SU-DHL-6 (cell line): Measurements from ENCODE around the gene FBXW8.

Experiments
- EZH2phosphoT487 ChIP-seq: fragments of 200-600 bp; sonication (generic), shearing (Covaris generic); conservative IDR thresholded peaks from 2 replicates; pipeline ENCODE4 v1.6.1; 2018; ENCODE audit warnings: mild to moderate bottlenecking, antibody characterized with exemption, low read length, moderate library complexity, mixed read lengths
- TF ChIP-seq, protein P1 (sequence below): fragments of 200-600 bp; sonication (generic); IDR thresholded peaks from one replicate; pipeline ENCODE4 v1.5.1; 2017; ENCODE audit warnings: antibody characterized with exemption, mild to moderate bottlenecking, low read length, moderate library complexity; ENCODE audit not compliant: insufficient read depth, poor library complexity, severe bottlenecking

DNA sequence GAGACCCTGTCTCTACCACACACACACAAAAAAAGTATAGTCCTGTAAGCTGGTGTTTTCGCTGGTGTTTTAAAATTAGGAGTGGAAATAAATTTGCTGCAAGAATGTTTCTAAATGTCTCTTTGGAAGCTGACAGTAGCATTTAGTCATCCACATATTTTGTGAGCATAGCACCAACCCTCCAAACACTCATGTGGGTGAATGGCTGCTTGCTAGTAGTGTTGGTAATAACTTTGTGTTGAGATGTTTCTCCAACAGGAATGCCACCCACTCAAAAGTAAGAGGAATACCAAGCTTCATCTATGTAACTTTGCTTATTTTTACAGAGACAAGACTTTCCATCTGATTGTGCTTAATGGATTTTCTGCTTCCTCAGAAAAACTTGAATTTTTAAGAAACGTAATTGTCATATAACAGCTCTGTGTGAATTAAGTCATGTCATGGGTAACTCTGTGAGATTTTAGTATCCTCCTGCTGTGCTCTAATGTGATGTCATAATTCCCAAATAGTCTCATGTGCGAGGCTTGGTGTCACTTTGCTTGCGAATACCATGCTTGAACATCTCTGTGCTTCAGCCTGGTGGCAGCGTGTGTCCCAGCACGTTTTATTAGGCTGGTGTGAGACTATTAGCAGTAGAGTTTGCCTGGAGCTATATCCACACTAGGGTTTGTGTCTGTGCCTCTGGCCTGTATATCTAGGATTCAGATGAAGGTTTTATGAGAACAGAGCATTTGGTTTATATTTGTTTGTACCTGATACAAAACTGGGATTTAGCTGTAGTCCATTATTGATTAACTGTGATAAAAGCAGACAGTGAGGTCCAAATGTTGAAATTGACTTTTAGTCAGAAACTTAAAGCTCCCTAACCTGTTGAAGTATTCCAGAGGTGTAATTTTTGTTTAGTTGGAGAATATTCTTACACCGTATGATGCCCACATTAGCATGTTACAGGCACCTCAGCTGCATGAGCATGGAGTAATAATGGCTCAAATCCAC, 80.5 kb downstream of the FBXW8 start:
- TF ChIP-seq, protein P1, sequence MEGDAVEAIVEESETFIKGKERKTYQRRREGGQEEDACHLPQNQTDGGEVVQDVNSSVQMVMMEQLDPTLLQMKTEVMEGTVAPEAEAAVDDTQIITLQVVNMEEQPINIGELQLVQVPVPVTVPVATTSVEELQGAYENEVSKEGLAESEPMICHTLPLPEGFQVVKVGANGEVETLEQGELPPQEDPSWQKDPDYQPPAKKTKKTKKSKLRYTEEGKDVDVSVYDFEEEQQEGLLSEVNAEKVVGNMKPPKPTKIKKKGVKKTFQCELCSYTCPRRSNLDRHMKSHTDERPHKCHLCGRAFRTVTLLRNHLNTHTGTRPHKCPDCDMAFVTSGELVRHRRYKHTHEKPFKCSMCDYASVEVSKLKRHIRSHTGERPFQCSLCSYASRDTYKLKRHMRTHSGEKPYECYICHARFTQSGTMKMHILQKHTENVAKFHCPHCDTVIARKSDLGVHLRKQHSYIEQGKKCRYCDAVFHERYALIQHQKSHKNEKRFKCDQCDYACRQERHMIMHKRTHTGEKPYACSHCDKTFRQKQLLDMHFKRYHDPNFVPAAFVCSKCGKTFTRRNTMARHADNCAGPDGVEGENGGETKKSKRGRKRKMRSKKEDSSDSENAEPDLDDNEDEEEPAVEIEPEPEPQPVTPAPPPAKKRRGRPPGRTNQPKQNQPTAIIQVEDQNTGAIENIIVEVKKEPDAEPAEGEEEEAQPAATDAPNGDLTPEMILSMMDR: no peak
- no peak for TF ChIP-seq EZH2phosphoT487
